K562 (cell line): Measurements from ENCODE around the gene GEMIN2. TPM values are rescaled to one million over a fixed set of nuclear protein-coding genes. Genes with fewer than 3 reads are reported as not detected.
A peak's percentile ranks its signal among the peaks of the same experiment; 100 is the strongest.

Source experiments
- ARID2 ChIP-seq: fragments of 450-650 bp; IDR thresholded peaks from 2 replicates; pipeline ENCODE4 v1.6.1; 2017; ENCODE audit warnings: antibody characterized with exemption, mild to moderate bottlenecking
- BRCA1 ChIP-seq, 2 experiments: fragments of 450-650 bp in 1 of 2; sonication (generic) in 1 of 2; formaldehyde crosslinking in 1 of 2; IDR thresholded peaks; 2 replicates each; pipeline versions ENCODE4 v1.5.0 to v1.6.1; 2017 to 2020; ENCODE audit warnings: mild to moderate bottlenecking in 1 of 2, missing genetic modification reagents in 1 of 2
- BRF1 ChIP-seq: IDR thresholded peaks from 3 replicates; pipeline ENCODE4 v1.6.1; 2011; ENCODE audit warnings: borderline replicate concordance, mild to moderate bottlenecking; ENCODE audit not compliant: insufficient read length; ENCODE audit errors: extremely low read depth
- DMBX1 ChIP-seq: fragments of 250-450 bp; sonication (Bioruptor Pico); IDR thresholded peaks from 2 replicates; pipeline ENCODE4 v1.8.0; 2022; ENCODE audit warnings: inconsistent platforms, mild to moderate bottlenecking, moderate library complexity, borderline replicate concordance
- FOSL1 ChIP-seq: fragments of 200-800 bp; sonication (Bioruptor generic); conservative IDR thresholded peaks from 2 replicates; pipeline ENCODE4 v1.6.1; 2016; ENCODE audit warnings: missing genetic modification characterization, missing compliant biosample characterization
- GABPB1 ChIP-seq: sonication (generic); formaldehyde crosslinking; IDR thresholded peaks from 2 replicates; pipeline ENCODE4 v1.8.0; 2022; ENCODE audit warnings: mild to moderate bottlenecking, missing genetic modification reagents
- GATAD2B ChIP-seq: fragments of 450-650 bp; IDR thresholded peaks from 2 replicates; pipeline ENCODE4 v1.6.1; 2017; ENCODE audit warnings: mild to moderate bottlenecking, borderline replicate concordance
- HDAC8 ChIP-seq: fragments of 450-650 bp; IDR thresholded peaks from 2 replicates; pipeline ENCODE4 v1.6.1; 2016; ENCODE audit warnings: mild to moderate bottlenecking, missing genetic modification characterization, moderate library complexity, missing compliant biosample characterization
- HNRNPUL1 ChIP-seq: fragments of 200-400 bp; formaldehyde crosslinking; IDR thresholded peaks from 2 replicates; pipeline ENCODE4 v1.6.1; 2017; ENCODE audit warnings: low read length
- KAT2B ChIP-seq: IDR thresholded peaks from one replicate; pipeline ENCODE4 v1.6.1; 2012; ENCODE audit warnings: low read depth, mild to moderate bottlenecking, control low read depth, inconsistent platforms, low read length, moderate library complexity
- MAFF ChIP-seq: IDR thresholded peaks from 2 replicates; pipeline ENCODE4 v1.6.1; 2012; ENCODE audit warnings: low read length, improper control_type of control experiment
- MTA1 ChIP-seq: fragments of 450-650 bp; IDR thresholded peaks from 2 replicates; pipeline ENCODE4 v1.6.1; 2017; ENCODE audit warnings: borderline replicate concordance
- RCOR1 ChIP-seq, 2 experiments: IDR thresholded peaks; 2 replicates each; pipeline ENCODE4 v1.6.1; 2012; ENCODE audit warnings: low read depth in 2 of 2, low read length in 2 of 2, borderline replicate concordance in 1 of 2, improper control_type of control experiment in 1 of 2
- SMAD4 ChIP-seq: fragments of 250-450 bp; sonication (Bioruptor Pico); conservative IDR thresholded peaks from 2 replicates; pipeline ENCODE4 v1.8.0; 2021; ENCODE audit warnings: inconsistent platforms, mild to moderate bottlenecking, moderate library complexity
- SMARCC2 ChIP-seq: fragments of 450-650 bp; IDR thresholded peaks from 2 replicates; pipeline ENCODE4 v1.6.1; 2017; ENCODE audit warnings: antibody characterized with exemption, moderate library complexity, mild to moderate bottlenecking, low read depth
- TEAD2 ChIP-seq: fragments of 450-650 bp; IDR thresholded peaks from 2 replicates; pipeline ENCODE4 v1.6.1; 2016; ENCODE audit warnings: missing genetic modification characterization, control low read depth, missing compliant biosample characterization
- TRIM28 ChIP-seq: fragments of 450-650 bp; IDR thresholded peaks from 2 replicates; pipeline ENCODE4 v1.6.1; 2017
- ZNF253 ChIP-seq: fragments of 250-450 bp; sonication (Bioruptor Pico); conservative IDR thresholded peaks from 2 replicates; pipeline ENCODE4 v1.6.1; 2021; ENCODE audit warnings: mild to moderate bottlenecking
- ZNF274 ChIP-seq: IDR thresholded peaks from 2 replicates; pipeline ENCODE4 v1.6.1; 2011; ENCODE audit warnings: low read depth, mild to moderate bottlenecking, low read length, moderate library complexity, borderline replicate concordance
- ZNF589 ChIP-seq: fragments of 200-800 bp; sonication (Bioruptor generic); IDR thresholded peaks from 2 replicates; pipeline ENCODE4 v1.6.1; 2016; ENCODE audit warnings: low read depth, missing genetic modification characterization, missing compliant biosample characterization
- polyA plus RNA-seq, 8 experiments: library from polyadenylated mRNA; depleted of rRNA in 4 of 8; stranded (reverse) in 5 of 8; unstranded in 3 of 8; fragments of >200 nt; fragmentation: Nextera tagmentation in 2 of 8; fragmentation: Illumina TruSeq in 1 of 8; extraction: Ambion mirVana in 2 of 8; extraction: Trizol in 1 of 8; gene quantifications; 2 replicates each; pipeline versions ENCODE4 v1.2.1 to v1.2.3, GENCODE V29; 2011 to 2014; ENCODE audit warnings: inconsistent platforms in 1 of 8, missing spikeins in 1 of 8
- total RNA-seq, 7 experiments: library from RNA; depleted of rRNA in 6 of 7; stranded (reverse); fragments of >200 nt in 6 of 7; fragmentation: Illumina TruSeq in 2 of 7; extraction: Trizol in 2 of 7; gene quantifications; 2 replicates each; pipeline versions ENCODE4 v1.2.1 to v1.2.3, GENCODE V29; 2011 to 2021; ENCODE audit warnings: low replicate concordance in 1 of 7
- TF ChIP-seq, protein P1 (sequence below): fragments of 250-450 bp; sonication (Bioruptor Pico); IDR thresholded peaks from 2 replicates; pipeline ENCODE4 v1.5.0; 2021
- TF ChIP-seq, protein P2 (sequence below): fragments of 450-650 bp; formaldehyde crosslinking; IDR thresholded peaks from 2 replicates; pipeline ENCODE4 v1.4.0; 2022; ENCODE audit warnings: missing genetic modification characterization
- TF ChIP-seq, protein P3 (sequence below): sonication (generic); formaldehyde crosslinking; IDR thresholded peaks from 2 replicates; pipeline ENCODE4 v1.8.0; 2022; ENCODE audit warnings: mild to moderate bottlenecking, missing genetic modification reagents
- TF ChIP-seq, protein P4 (sequence below): fragments of 450-650 bp; IDR thresholded peaks from 2 replicates; pipeline ENCODE4 v1.6.1; 2017; ENCODE audit warnings: mild to moderate bottlenecking, moderate library complexity

The GEMIN2 gene
- total and polyA plus RNA-seq, 9 of the 15 experiments (the other 6 are each of a cell fraction or from before 2014, with no cell fraction given): 23.0 to 87.6 (median 45.5) TPM

DNA sequence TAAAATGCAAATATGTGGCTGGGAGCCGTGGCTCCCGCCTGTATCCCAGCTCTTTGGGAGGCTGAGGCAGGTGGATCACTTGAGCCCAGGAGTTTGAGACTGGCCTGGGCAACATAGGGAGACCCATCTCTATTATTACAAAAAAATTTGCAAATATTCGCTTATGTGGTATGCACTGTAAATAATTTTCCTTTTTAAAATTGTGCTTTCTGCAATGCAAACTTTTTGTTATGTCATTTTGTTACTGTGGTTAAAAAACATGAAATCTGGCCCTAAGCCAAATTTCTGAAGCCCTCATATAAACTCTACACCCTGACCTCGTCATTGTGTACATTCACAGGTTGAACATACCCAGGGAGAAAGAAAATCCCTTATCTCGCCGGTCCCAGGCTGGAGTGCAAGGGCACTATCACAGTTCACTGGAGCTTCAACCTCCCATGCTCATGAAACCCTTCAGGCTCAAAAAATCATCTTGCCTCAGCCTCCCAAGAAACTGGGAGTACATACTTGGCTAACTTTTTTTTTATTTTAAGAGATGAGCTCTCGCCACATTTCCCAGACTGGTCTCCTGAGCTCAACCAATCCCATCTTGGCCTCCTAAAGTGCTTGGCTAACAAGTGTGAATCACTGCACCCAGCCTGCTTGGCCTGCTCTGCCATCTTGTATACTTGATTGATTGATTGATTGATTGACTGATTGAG is 31.3 kb downstream of the GEMIN2 start (continued):
- TF ChIP-seq RCOR1 (IDR thresholded peaks at IDR 0.05; ENCODE audit: borderline replicate concordance in 1 of 2, low read depth in 2 of 2, low read length in 2 of 2): peak in 1 of 2 experiments; percentile 76; a peak in 2 of 4 replicates
- no peak for TF ChIP-seq BRCA1 (IDR thresholded peaks at IDR 0.05)
- no peak for TF ChIP-seq BRCA1 (CRISPR knock-in tag; IDR thresholded peaks at IDR 0.05)
- no peak; the same call in 1 of the 2 replicates for TF ChIP-seq MAFF
- no peak for TF ChIP-seq TRIM28
- no peak for TF ChIP-seq ZNF589 (CRISPR knock-in tag)
- no peak for TF ChIP-seq TEAD2 (tag)
- no peak for TF ChIP-seq HNRNPUL1
- peak; percentile 49; the same call in 1 of the 2 replicates for TF ChIP-seq FOSL1
- no peak for TF ChIP-seq BRF1
- TF ChIP-seq, protein P1, sequence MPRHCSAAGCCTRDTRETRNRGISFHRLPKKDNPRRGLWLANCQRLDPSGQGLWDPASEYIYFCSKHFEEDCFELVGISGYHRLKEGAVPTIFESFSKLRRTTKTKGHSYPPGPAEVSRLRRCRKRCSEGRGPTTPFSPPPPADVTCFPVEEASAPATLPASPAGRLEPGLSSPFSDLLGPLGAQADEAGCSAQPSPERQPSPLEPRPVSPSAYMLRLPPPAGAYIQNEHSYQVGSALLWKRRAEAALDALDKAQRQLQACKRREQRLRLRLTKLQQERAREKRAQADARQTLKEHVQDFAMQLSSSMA (CRISPR knock-in tag): no peak
- TF ChIP-seq SMARCC2: 0 out of 2 replicates have a peak, but pooled peaks have one; percentile 72
- TF ChIP-seq, protein P2, sequence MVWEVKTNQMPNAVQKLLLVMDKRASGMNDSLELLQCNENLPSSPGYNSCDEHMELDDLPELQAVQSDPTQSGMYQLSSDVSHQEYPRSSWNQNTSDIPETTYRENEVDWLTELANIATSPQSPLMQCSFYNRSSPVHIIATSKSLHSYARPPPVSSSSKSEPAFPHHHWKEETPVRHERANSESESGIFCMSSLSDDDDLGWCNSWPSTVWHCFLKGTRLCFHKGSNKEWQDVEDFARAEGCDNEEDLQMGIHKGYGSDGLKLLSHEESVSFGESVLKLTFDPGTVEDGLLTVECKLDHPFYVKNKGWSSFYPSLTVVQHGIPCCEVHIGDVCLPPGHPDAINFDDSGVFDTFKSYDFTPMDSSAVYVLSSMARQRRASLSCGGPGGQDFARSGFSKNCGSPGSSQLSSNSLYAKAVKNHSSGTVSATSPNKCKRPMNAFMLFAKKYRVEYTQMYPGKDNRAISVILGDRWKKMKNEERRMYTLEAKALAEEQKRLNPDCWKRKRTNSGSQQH (CRISPR knock-in tag): no peak
- TF ChIP-seq, protein P3, sequence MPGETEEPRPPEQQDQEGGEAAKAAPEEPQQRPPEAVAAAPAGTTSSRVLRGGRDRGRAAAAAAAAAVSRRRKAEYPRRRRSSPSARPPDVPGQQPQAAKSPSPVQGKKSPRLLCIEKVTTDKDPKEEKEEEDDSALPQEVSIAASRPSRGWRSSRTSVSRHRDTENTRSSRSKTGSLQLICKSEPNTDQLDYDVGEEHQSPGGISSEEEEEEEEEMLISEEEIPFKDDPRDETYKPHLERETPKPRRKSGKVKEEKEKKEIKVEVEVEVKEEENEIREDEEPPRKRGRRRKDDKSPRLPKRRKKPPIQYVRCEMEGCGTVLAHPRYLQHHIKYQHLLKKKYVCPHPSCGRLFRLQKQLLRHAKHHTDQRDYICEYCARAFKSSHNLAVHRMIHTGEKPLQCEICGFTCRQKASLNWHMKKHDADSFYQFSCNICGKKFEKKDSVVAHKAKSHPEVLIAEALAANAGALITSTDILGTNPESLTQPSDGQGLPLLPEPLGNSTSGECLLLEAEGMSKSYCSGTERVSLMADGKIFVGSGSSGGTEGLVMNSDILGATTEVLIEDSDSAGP (CRISPR knock-in tag): no peak
- no peak for TF ChIP-seq MTA1
- TF ChIP-seq ZNF274: no peak
- no peak for TF ChIP-seq GABPB1 (CRISPR knock-in tag)
- TF ChIP-seq, protein P4, sequence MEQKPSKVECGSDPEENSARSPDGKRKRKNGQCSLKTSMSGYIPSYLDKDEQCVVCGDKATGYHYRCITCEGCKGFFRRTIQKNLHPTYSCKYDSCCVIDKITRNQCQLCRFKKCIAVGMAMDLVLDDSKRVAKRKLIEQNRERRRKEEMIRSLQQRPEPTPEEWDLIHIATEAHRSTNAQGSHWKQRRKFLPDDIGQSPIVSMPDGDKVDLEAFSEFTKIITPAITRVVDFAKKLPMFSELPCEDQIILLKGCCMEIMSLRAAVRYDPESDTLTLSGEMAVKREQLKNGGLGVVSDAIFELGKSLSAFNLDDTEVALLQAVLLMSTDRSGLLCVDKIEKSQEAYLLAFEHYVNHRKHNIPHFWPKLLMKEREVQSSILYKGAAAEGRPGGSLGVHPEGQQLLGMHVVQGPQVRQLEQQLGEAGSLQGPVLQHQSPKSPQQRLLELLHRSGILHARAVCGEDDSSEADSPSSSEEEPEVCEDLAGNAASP: peak; percentile 73
- TF ChIP-seq KAT2B: no peak
- no peak for TF ChIP-seq DMBX1
- TF ChIP-seq ARID2: no peak
- TF ChIP-seq HDAC8 (tag): no peak
- TF ChIP-seq SMAD4 (CRISPR knock-in tag): 0 out of 2 replicates have a peak, but pooled peaks have one; percentile 36
- no peak for TF ChIP-seq ZNF253
- TF ChIP-seq GATAD2B: no peak
